ENCODE measurements around the gene CCDC3. TPM values are rescaled to one million over a fixed set of nuclear protein-coding genes. Genes with fewer than 3 reads are reported as not detected.

CCDC3 gene
- total RNA-seq, 2 donors from 2014 or later = 1.4 to 2.1 TPM

DNA sequence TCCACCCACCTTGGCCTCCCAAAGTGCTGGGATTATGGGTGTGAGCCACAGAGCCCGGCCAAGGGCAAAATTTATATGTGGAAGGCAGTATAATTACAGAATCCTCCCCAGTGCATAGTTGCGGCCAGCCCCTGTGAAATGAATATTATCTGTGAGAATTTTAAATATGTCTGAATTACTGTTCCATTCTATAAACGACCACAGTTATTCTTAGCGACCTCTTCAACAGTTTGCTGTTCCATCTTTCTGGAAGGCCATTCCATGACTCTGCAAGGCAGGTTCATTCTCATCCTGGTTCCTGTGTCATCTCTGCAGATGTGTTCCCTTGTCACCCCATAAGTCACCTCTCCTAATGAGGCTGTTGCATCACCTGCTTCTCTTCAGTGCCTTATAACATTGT, 90.7 kb downstream of the CCDC3 start:
- no peak for DNase-seq
- no peak overlapping the region for H3K4me3 ChIP-seq
- no peaks in the 10 kb centered on the region for H3K9me3 ChIP-seq
- no peaks in the 10 kb centered on the region for H3K36me3 ChIP-seq
- no peak overlapping the region for H3K9ac ChIP-seq (ENCODE audit: low read depth in 2 of 2, low read length in 2 of 2)
- no peaks in the 10 kb centered on the region for H3K27me3 ChIP-seq
- TF ChIP-seq, protein P1, sequence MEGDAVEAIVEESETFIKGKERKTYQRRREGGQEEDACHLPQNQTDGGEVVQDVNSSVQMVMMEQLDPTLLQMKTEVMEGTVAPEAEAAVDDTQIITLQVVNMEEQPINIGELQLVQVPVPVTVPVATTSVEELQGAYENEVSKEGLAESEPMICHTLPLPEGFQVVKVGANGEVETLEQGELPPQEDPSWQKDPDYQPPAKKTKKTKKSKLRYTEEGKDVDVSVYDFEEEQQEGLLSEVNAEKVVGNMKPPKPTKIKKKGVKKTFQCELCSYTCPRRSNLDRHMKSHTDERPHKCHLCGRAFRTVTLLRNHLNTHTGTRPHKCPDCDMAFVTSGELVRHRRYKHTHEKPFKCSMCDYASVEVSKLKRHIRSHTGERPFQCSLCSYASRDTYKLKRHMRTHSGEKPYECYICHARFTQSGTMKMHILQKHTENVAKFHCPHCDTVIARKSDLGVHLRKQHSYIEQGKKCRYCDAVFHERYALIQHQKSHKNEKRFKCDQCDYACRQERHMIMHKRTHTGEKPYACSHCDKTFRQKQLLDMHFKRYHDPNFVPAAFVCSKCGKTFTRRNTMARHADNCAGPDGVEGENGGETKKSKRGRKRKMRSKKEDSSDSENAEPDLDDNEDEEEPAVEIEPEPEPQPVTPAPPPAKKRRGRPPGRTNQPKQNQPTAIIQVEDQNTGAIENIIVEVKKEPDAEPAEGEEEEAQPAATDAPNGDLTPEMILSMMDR (IDR thresholded peaks at IDR 0.05) = no peak
- H3K4me1 ChIP-seq = no peaks in the 10 kb centered on the region
- H3K27ac ChIP-seq = no peak overlapping the region
- intact Hi-C loops (cut with DNase I) = no loop called here

DNA sequence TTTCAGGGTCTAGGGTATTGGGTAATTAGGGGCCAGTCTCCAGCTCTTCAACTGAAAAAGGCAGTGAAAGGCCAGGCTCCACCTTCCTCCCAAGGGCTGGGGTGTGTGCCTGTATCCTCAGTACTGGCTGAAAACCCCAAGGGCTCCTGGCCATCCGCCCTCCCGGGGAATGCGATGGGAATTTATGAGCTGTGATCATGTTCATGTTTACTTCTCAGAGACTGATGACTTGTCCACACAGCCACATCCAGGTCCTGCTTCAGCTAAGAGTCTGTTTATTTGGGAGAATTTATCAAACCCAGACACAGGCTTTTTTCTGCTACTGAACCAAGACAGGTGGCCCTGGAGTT, 91.7 kb downstream of the CCDC3 start:
- Histone ChIP-seq H3K36me3 (no peaks in the 10 kb centered on the region), H3K27ac (no peak overlapping the region), H3K27me3 (no peaks in the 10 kb centered on the region), H3K4me3 (no peak overlapping the region), H3K9ac (ENCODE audit: low read depth in 2 of 2, low read length in 2 of 2) (no peak overlapping the region), H3K4me1 (no peaks in the 10 kb centered on the region), H3K9me3 (no peaks in the 10 kb centered on the region)
- intact Hi-C loops (cut with DNase I) = loop anchor here (10.0 kb wide), 1 partner anchor 155 kb away; no protein-coding TSS in a partner anchor
- DNase-seq = no peak
- TF ChIP-seq, protein P1 (IDR thresholded peaks at IDR 0.05) = no peak

DNA sequence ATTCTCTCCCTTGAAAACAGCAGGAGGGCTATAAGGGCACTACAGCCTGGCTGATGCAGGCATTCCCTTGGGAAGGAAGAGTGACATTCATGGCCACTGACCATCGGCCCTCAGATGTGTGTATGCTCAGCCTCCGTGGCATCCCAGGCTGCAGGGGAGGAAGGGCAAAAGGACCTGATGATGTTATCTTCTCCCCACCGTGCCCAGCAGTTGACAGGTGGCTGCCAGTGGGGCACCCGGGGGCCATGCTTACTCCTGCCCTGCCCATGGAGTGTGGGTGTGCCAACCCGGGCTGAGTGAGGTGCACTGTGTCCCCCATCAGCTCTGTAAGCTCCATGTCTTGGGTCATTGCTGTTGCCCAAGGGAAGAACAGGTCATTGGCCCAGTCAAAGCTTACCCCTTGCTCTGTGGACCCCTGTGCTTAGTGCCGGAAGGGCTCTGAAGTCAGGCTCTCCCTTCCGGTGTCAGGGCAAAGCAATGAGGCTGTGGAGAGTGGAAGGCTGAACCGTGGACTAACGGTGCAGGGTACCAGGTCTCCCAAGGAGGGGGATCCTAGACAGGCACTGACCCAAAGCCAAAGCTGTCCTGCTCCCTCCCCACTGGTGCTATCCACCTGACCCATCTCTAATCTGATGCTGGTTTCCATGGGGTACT, 92.2 kb downstream of the CCDC3 start:
- H3K4me3 ChIP-seq = no peak overlapping the region
- no peak for DNase-seq
- H3K9ac ChIP-seq (ENCODE audit: low read depth in 2 of 2, low read length in 2 of 2) = no peak overlapping the region
- intact Hi-C loops (cut with DNase I) = loop anchor here (10.0 kb wide), 1 partner anchor 155 kb away; no protein-coding TSS in a partner anchor
- TF ChIP-seq, protein P1 (IDR thresholded peaks at IDR 0.05) = no peak
- no peaks in the 10 kb centered on the region for H3K36me3 ChIP-seq
- no peaks in the 10 kb centered on the region for H3K27me3 ChIP-seq
- no peak overlapping the region for H3K27ac ChIP-seq
- H3K4me1 ChIP-seq = no peaks in the 10 kb centered on the region
- no peaks in the 10 kb centered on the region for H3K9me3 ChIP-seq

DNA sequence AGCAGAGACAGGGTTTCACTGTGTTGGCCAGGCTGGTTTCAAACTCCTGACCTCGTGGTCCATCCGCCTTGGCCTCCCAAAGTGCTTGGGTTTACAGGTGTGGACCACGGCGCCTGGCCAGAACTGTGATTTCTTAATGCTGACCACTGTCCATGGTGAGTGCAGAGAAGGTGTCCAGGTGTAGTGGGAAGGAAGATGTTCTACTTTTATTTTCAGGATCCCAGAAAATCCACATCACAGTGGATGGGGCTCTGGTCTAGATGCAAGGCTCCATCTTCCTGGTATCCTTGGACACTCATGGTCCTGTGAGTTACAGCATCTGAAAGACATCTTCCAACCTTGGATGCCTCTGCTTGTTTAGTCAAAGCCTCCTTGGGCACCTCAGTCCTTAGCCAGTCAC, 92.7 kb downstream of the CCDC3 start:
- Histone ChIP-seq H3K36me3 (no peaks in the 10 kb centered on the region), H3K27ac (no peak overlapping the region)
- intact Hi-C loops (cut with DNase I) = loop anchor here (10.0 kb wide), 1 partner anchor 156 kb away; no protein-coding TSS in a partner anchor

DNA sequence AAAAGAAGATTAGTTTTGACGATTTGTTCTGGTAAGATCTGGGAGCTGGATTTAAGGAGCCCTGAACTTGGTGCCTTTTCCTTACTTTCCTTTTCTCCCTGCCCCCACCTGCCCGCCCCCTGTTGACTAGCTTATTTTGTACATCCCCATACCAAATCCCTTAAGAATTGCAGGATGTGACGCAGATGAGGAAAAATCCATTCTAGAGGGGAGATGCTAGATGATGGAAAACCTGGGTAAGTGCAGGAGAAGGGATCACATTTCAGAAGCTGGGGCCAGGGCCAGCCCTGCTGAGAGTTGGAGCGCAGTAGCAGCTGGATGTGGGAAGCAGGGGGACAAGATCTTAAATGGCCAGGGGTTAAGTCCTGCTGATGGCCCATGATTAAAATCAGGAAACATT, 93.9 kb downstream of the CCDC3 start:
- intact Hi-C loops (cut with DNase I) = loop anchor here (10.0 kb wide), 1 partner anchor 157 kb away; no protein-coding TSS in a partner anchor
- H3K9me3 ChIP-seq = no peaks in the 10 kb centered on the region
- no peak overlapping the region for H3K9ac ChIP-seq (ENCODE audit: low read depth in 2 of 2, low read length in 2 of 2)
- no peak overlapping the region for H3K4me3 ChIP-seq
- H3K4me1 ChIP-seq = no peaks in the 10 kb centered on the region
- no peaks in the 10 kb centered on the region for H3K36me3 ChIP-seq
- TF ChIP-seq, protein P1 (IDR thresholded peaks at IDR 0.05) = no peak
- no peak overlapping the region for H3K27ac ChIP-seq
- no peak for DNase-seq
- no peaks in the 10 kb centered on the region for H3K27me3 ChIP-seq

More for the DNA sequence above, 92.7 kb downstream of the CCDC3 start:
- H3K9ac ChIP-seq (ENCODE audit: low read depth in 2 of 2, low read length in 2 of 2) = no peak overlapping the region
- H3K4me3 ChIP-seq = no peak overlapping the region
- no peaks in the 10 kb centered on the region for H3K27me3 ChIP-seq
- no peak for DNase-seq
- no peaks in the 10 kb centered on the region for H3K9me3 ChIP-seq
- TF ChIP-seq, protein P1 (IDR thresholded peaks at IDR 0.05) = no peak
- no peaks in the 10 kb centered on the region for H3K4me1 ChIP-seq

Data from colonic mucosa (tissue), 4 donors.